Parathyroid adenoma (tissue), 2 donors: ENCODE results near the gene STARD13.
A peak's percentile ranks its signal among the peaks of the same experiment; 100 is the strongest.

ENCODE experiments used
- H2AFZ ChIP-seq: fragments of 300-600 bp; sonication (generic); one replicate; pipeline ENCODE4 v1.7.0; 2017; ENCODE audit warnings: antibody characterized with exemption, mild to moderate bottlenecking
- H3K27ac ChIP-seq: fragments of 300-600 bp; sonication (generic); one replicate; pipeline ENCODE4 v1.7.0; 2017
- H3K27me3 ChIP-seq: fragments of 300-600 bp; sonication (generic); one replicate; pipeline ENCODE4 v1.7.0; 2017; ENCODE audit warnings: low read length; ENCODE audit not compliant: control insufficient read depth, insufficient read depth
- H3K36me3 ChIP-seq: fragments of 300-600 bp; sonication (generic); one replicate; pipeline ENCODE4 v1.7.0; 2017; ENCODE audit warnings: low read length; ENCODE audit not compliant: control insufficient read depth, insufficient read depth
- H3K4me1 ChIP-seq: fragments of 300-600 bp; sonication (generic); one replicate; pipeline ENCODE4 v1.7.0; 2017; ENCODE audit warnings: control low read depth
- H3K4me2 ChIP-seq: fragments of 300-600 bp; sonication (generic); one replicate; pipeline ENCODE4 v1.7.0; 2017; ENCODE audit warnings: low read length
- H3K4me3 ChIP-seq: fragments of 300-600 bp; sonication (generic); one replicate; pipeline ENCODE4 v1.7.0; 2017; ENCODE audit warnings: low read depth, low read length
- H3K79me2 ChIP-seq: fragments of 300-600 bp; sonication (generic); one replicate; pipeline ENCODE4 v1.7.0; 2017; ENCODE audit warnings: control low read depth
- H3K9ac ChIP-seq: fragments of 300-600 bp; sonication (generic); one replicate; pipeline ENCODE4 v1.7.0; 2017; ENCODE audit warnings: mild to moderate bottlenecking
- H3K9me3 ChIP-seq: fragments of 300-600 bp; sonication (generic); one replicate; pipeline ENCODE4 v1.7.0; 2017; ENCODE audit warnings: low read length; ENCODE audit not compliant: control insufficient read depth
- TF ChIP-seq, protein P1 (sequence below): fragments of 300-600 bp; sonication (generic); IDR thresholded peaks from one replicate; pipeline ENCODE4 v1.7.0; 2017; ENCODE audit warnings: antibody characterized with exemption, mild to moderate bottlenecking
- donor health status: primary hyperparathyroidism.

STARD13 gene

DNA sequence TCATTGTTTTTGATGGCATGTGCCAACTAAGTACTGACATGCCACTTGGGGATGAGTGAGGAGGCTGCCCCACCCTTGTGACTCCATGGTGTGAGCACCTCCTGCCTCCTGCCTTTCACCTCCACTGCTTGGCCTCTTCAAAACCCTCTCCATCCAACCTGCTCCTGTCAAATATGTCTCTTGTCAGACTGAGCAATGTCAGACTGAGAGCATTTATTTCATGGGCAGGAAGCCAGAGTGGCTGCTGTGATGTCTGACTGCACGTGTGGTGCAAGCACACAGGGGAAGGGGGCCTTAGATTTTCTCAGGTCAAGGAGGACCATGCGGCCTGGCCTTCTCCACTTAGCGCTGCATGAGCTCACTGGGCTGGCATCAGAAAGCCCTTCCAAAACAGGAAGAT lies 68.3 kb downstream of the STARD13 start:
- no peak overlapping the region for H3K27ac ChIP-seq
- peaks cover 15% of the 10 kb centered on the region for H3K4me1 ChIP-seq
- TF ChIP-seq, protein P1, sequence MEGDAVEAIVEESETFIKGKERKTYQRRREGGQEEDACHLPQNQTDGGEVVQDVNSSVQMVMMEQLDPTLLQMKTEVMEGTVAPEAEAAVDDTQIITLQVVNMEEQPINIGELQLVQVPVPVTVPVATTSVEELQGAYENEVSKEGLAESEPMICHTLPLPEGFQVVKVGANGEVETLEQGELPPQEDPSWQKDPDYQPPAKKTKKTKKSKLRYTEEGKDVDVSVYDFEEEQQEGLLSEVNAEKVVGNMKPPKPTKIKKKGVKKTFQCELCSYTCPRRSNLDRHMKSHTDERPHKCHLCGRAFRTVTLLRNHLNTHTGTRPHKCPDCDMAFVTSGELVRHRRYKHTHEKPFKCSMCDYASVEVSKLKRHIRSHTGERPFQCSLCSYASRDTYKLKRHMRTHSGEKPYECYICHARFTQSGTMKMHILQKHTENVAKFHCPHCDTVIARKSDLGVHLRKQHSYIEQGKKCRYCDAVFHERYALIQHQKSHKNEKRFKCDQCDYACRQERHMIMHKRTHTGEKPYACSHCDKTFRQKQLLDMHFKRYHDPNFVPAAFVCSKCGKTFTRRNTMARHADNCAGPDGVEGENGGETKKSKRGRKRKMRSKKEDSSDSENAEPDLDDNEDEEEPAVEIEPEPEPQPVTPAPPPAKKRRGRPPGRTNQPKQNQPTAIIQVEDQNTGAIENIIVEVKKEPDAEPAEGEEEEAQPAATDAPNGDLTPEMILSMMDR, result no peak

DNA sequence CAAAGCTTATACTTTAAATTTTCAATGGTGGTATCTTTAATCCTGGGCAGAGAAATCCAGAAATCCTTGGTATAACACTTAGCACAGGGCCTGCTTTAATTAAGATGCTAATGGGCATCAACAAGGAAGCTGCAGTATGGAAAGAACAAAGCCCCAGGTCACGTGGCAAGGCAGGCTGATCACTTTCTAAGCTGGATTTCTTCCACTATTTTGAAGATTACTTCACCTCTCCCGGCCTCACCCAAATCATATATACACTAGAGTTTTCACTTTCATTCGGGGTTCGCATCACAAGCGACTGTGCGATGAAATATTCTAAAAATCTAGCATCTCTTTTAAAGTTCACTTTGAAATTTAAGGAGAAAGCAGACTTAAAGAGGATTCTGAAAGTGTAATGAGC lies 71.8 kb downstream of the STARD13 start:
- no peak overlapping the region for H3K9ac ChIP-seq
- no peak overlapping the region for H3K4me3 ChIP-seq
- TF ChIP-seq, protein P1, result no peak
- no peak overlapping the region for H3K4me2 ChIP-seq
- no peaks in the 10 kb centered on the region for H3K36me3 ChIP-seq
- H3K27me3 ChIP-seq, result no peaks in the 10 kb centered on the region
- no peaks in the 10 kb centered on the region for H3K9me3 ChIP-seq
- no peak overlapping the region for H3K27ac ChIP-seq
- H3K4me1 ChIP-seq, result peaks cover 15% of the 10 kb centered on the region
- H3K79me2 ChIP-seq, result peaks cover 2% of the 10 kb centered on the region
- no peak overlapping the region for H2AFZ ChIP-seq

More for the DNA sequence above, 68.3 kb downstream of the STARD13 start:
- H3K27me3 ChIP-seq, result no peaks in the 10 kb centered on the region
- peaks cover 2% of the 10 kb centered on the region for H3K79me2 ChIP-seq
- H3K36me3 ChIP-seq, result no peaks in the 10 kb centered on the region
- H3K9ac ChIP-seq, result no peak overlapping the region
- H3K4me3 ChIP-seq, result no peak overlapping the region
- no peaks in the 10 kb centered on the region for H3K9me3 ChIP-seq
- no peak overlapping the region for H2AFZ ChIP-seq
- H3K4me2 ChIP-seq, result no peak overlapping the region

DNA sequence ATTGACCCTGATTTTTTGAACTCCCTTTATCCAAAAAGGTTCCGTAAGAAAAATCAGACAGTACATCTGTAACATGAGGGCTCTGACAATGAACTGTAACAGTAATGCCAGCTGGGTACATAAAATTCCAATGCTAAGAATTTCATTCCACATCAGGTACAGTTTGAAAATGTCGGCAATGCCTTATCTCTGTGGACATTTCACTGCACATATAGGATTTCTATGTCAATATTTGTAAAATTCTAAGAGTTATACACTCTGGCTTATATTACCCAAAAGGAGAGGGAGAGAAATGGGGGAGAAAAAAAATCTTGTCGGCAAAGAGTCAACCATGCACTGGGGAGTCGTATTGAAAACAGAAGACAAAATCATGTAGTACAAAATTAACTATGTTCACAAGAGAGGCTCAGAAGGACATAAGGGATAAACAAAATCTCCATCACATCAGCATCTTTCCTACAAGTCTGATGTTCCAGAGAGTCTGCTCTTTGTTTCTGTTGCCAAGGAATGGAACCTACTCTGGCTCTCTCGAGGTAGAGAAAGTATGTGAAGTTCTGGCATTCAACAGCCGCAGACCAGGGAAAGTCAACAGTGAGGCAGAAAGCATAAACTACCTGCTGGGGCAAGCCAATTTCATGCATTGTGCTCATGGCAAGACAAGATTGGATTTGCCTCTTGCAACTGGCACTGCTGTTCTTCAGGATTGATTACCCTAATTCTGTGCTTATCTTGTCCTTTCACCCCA lies 72.4 kb downstream of the STARD13 start:
- Histone ChIP-seq H3K9ac (no peak overlapping the region), H2AFZ (no peak overlapping the region), H3K4me2 (no peak overlapping the region), H3K79me2 (peaks cover 2% of the 10 kb centered on the region), H3K27me3 (no peaks in the 10 kb centered on the region), H3K36me3 (no peaks in the 10 kb centered on the region), H3K27ac (peak overlapping the region; percentile 11), H3K4me1 (peaks cover 12% of the 10 kb centered on the region), H3K9me3 (no peaks in the 10 kb centered on the region), H3K4me3 (no peak overlapping the region)
- TF ChIP-seq, protein P1, result no peak

DNA sequence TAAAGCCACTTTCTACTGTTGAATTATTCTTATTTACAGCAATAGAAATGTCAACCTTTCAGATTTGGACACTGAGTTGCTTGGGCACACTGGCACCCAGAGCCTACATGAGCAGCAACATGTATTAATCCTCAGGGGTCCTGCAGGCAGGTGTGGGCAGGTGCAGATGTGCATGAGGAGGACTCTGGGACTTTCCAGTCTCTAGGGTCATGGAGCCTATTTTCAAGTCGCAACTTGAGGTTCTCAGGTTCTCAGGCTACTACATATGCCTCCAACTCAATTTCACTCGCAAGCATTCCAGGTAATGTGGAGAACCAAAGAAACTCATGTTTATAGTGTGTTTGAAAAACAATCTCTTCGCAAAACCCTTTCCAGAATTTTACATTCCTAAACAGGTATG lies 73.2 kb downstream of the STARD13 start:
- no peaks in the 10 kb centered on the region for H3K9me3 ChIP-seq
- no peak overlapping the region for H3K4me3 ChIP-seq
- no peak overlapping the region for H3K9ac ChIP-seq
- H3K4me1 ChIP-seq, result peaks cover 10% of the 10 kb centered on the region
- no peak overlapping the region for H3K4me2 ChIP-seq
- no peaks in the 10 kb centered on the region for H3K27me3 ChIP-seq
- TF ChIP-seq, protein P1, result no peak
- no peaks in the 10 kb centered on the region for H3K79me2 ChIP-seq
- no peak overlapping the region for H2AFZ ChIP-seq
- no peak overlapping the region for H3K27ac ChIP-seq
- H3K36me3 ChIP-seq, result no peaks in the 10 kb centered on the region

DNA sequence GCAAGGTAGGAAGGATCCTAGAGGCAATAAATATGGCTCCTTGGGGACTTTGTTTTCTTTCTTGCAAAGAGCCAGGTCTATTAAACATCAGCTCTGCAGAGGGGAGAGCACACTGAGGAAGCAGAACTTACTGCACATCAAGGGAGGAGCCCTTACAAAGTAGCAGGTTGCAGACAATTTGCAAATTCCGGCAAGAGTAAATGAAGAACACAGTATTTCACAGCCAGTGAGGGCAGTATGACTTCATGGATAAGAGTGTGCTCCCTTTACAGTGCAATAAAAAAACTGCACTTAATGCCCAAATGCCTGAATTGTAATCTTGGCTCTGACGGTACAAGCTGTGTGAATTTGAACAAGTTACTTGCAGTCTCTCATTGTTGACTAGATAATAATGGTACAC lies 75.5 kb downstream of the STARD13 start:
- no peaks in the 10 kb centered on the region for H3K9me3 ChIP-seq
- H3K27ac ChIP-seq, result no peak overlapping the region
- no peaks in the 10 kb centered on the region for H3K79me2 ChIP-seq
- peaks cover 23% of the 10 kb centered on the region for H3K4me1 ChIP-seq
- H3K4me2 ChIP-seq, result no peak overlapping the region
- no peaks in the 10 kb centered on the region for H3K36me3 ChIP-seq
- no peaks in the 10 kb centered on the region for H3K27me3 ChIP-seq
- H3K9ac ChIP-seq, result no peak overlapping the region
- no peak overlapping the region for H3K4me3 ChIP-seq
- no peak overlapping the region for H2AFZ ChIP-seq
- TF ChIP-seq, protein P1, result no peak
